ENCODE data around the gene TLCD3B.

Gene TLCD3B

GRCh38 chr16:29989111-29989858 is 41.8 kb downstream of the TLCD3B start:
- TF ChIP-seq GATA1 (IDR thresholded peaks at IDR 0.05; ENCODE audit: low read depth, low read length), result no peak
- TF ChIP-seq POLR2A (IDR thresholded peaks at IDR 0.05; ENCODE audit: low read length), result no peak
- DNase-seq, result no peak

GRCh38 chr16:29988346-29989075 is 42.6 kb downstream of the TLCD3B start:
- DNase-seq, result no peak
- no peak for TF ChIP-seq GATA1 (IDR thresholded peaks at IDR 0.05; ENCODE audit: low read depth, low read length)
- TF ChIP-seq POLR2A (IDR thresholded peaks at IDR 0.05; ENCODE audit: low read length), result no peak

GRCh38 chr16:29987371-29988085 is 43.5 kb downstream of the TLCD3B start:
- no peak for DNase-seq
- TF ChIP-seq POLR2A (IDR thresholded peaks at IDR 0.05; ENCODE audit: low read length), result no peak
- TF ChIP-seq GATA1 (IDR thresholded peaks at IDR 0.05; ENCODE audit: low read depth, low read length), result no peak

- DNase-seq, result no peak
- TF ChIP-seq POLR2A (IDR thresholded peaks at IDR 0.05; ENCODE audit: low read length) (no peak), GATA1 (IDR thresholded peaks at IDR 0.05; ENCODE audit: low read depth, low read length) (no peak)
Measured at GRCh38 chr16:29986931-29987330, 44.1 kb downstream of the TLCD3B start.

GRCh38 chr16:29986231-29986630 is 44.8 kb downstream of the TLCD3B start:
- no peak for DNase-seq
- TF ChIP-seq POLR2A (IDR thresholded peaks at IDR 0.05; ENCODE audit: low read length), result no peak
- no peak for TF ChIP-seq GATA1 (IDR thresholded peaks at IDR 0.05; ENCODE audit: low read depth, low read length)

- no peak for DNase-seq
- no peak for TF ChIP-seq GATA1 (IDR thresholded peaks at IDR 0.05; ENCODE audit: low read depth, low read length)
- no peak for TF ChIP-seq POLR2A (IDR thresholded peaks at IDR 0.05; ENCODE audit: low read length)
Measured at GRCh38 chr16:29985271-29985811, 45.7 kb downstream of the TLCD3B start.

GRCh38 chr16:29984764-29985147 is 46.3 kb downstream of the TLCD3B start:
- DNase-seq, result no peak
- TF ChIP-seq GATA1 (IDR thresholded peaks at IDR 0.05; ENCODE audit: low read depth, low read length) (no peak), POLR2A (IDR thresholded peaks at IDR 0.05; ENCODE audit: low read length) (no peak)

- no peak for DNase-seq
- TF ChIP-seq GATA1 (IDR thresholded peaks at IDR 0.05; ENCODE audit: low read depth, low read length) (no peak), POLR2A (IDR thresholded peaks at IDR 0.05; ENCODE audit: low read length) (no peak)
Measured at GRCh38 chr16:29984137-29984763, 46.8 kb downstream of the TLCD3B start.

GRCh38 chr16:29983420-29984136 is 47.5 kb downstream of the TLCD3B start:
- TF ChIP-seq POLR2A (IDR thresholded peaks at IDR 0.05; ENCODE audit: low read length) (no peak), GATA1 (IDR thresholded peaks at IDR 0.05; ENCODE audit: low read depth, low read length) (no peak)
- no peak for DNase-seq

- no peak for TF ChIP-seq POLR2A (IDR thresholded peaks at IDR 0.05; ENCODE audit: low read length)
Measured at GRCh38 chr16:29982560-29983419, 48.3 kb downstream of the TLCD3B start.

GRCh38 chr16:29978564-29979270 is 52.4 kb downstream of the TLCD3B start:
- TF ChIP-seq POLR2A (IDR thresholded peaks at IDR 0.05; ENCODE audit: low read length), result no peak
- no peak for TF ChIP-seq GATA1 (IDR thresholded peaks at IDR 0.05; ENCODE audit: low read depth, low read length)
- no peak for DNase-seq

More at GRCh38 chr16:29982560-29983419, 48.3 kb downstream of the TLCD3B start:
- DNase-seq, result no peak

- DNase-seq, result no peak
- no peak for TF ChIP-seq POLR2A (IDR thresholded peaks at IDR 0.05; ENCODE audit: low read length)
Measured at GRCh38 chr16:29978081-29978480, 53.0 kb downstream of the TLCD3B start.

Data from erythroblast (primary cell).